Activated CD8-positive, alpha-beta T cell treated with anti-CD3 and anti-CD28 coated beads for 36 hours (primary cell): ENCODE data around the gene RBM15. TPM values are rescaled to one million over a fixed set of nuclear protein-coding genes. Genes with fewer than 3 reads are reported as not detected.

Source experiments
- ATAC-seq: fragments of 200-7000 bp; cut with Tn5 transposase; one replicate; pipeline ENCODE4 v1.10.0; 2021; ENCODE audit warnings: mild to moderate bottlenecking, moderate library complexity
- CTCF ChIA-PET: fragments of 350-600 bp; sonication (Branson Sonifier 250); formaldehyde crosslinking; loops from one replicate; lab custom pipeline; 2021; ENCODE audit warnings: antibody characterized with exemption; lab: Charles Lee
- POLR2A ChIA-PET: fragments of 350-600 bp; sonication (Branson Sonifier 250); formaldehyde crosslinking; loops from one replicate; lab custom pipeline; 2021; ENCODE audit warnings: antibody characterized with exemption; lab: Charles Lee
- DNase-seq: peaks from one replicate; pipeline ENCODE4 v3.0.0-alpha.2; 2020
- H3K27ac Mint-ChIP-seq: one replicate; pipeline ENCODE4 v1.8.0; 2021; ENCODE audit warnings: mild to moderate bottlenecking, mixed read lengths
- H3K27me3 Mint-ChIP-seq: one replicate; pipeline ENCODE4 v1.8.0; 2021; ENCODE audit warnings: mixed read lengths
- H3K36me3 Mint-ChIP-seq: one replicate; pipeline ENCODE4 v1.8.0; 2021; ENCODE audit warnings: low read depth, mixed read lengths
- H3K4me1 Mint-ChIP-seq: one replicate; pipeline ENCODE4 v1.8.0; 2021; ENCODE audit warnings: low read depth, mixed read lengths
- H3K4me3 Mint-ChIP-seq: one replicate; pipeline ENCODE4 v1.8.0; 2021; ENCODE audit warnings: mild to moderate bottlenecking, moderate library complexity, mixed read lengths
- H3K9me3 Mint-ChIP-seq: one replicate; pipeline ENCODE4 v1.8.0; 2021; ENCODE audit warnings: mixed read lengths
- CTCF ChIP-seq: fragments of 200-600 bp; IDR thresholded peaks from one replicate; pipeline ENCODE4 v1.8.0; 2022; ENCODE audit warnings: antibody characterized with exemption, mild to moderate bottlenecking
- intact Hi-C: fragments of 100-400 bp; cut with micrococcal nuclease; formaldehyde crosslinking; loops from one replicate; pipeline ENCODE4 v1.10.0; 2022
- total RNA-seq, 2 experiments: library from RNA; stranded (reverse); gene quantifications; one replicate each; pipeline ENCODE4 v1.2.3, GENCODE V29; 2021

The RBM15 gene
- total RNA-seq, 2 experiments from 2014 or later = 70.8 to 72.5 TPM

- Mint-ChIP-seq H3K4me1 (peaks cover 61% of the 10 kb centered on the region), H3K9me3 (no peaks in the 10 kb centered on the region), H3K36me3 (peaks cover 56% of the 10 kb centered on the region), H3K4me3 (no peak overlapping the region), H3K27me3 (no peaks in the 10 kb centered on the region), H3K27ac (peak overlapping the region; percentile 11)
- ATAC-seq = no peak
- DNase-seq = no peak
- POLR2A ChIA-PET = interaction anchor here (1.2 to 5.0 kb wide), 8 partner anchors 8 to 137 kb away, joined by 3 to 47 read pairs (median 4); no protein-coding TSS in a partner anchor
- intact Hi-C loops = no loop called here
- CTCF ChIA-PET = interaction anchor here (0.5 to 12.3 kb wide), 5 partner anchors 8 to 1298 kb away, joined by 3 to 153 read pairs (median 3); partner anchors contain the start of gene KCNC4
- TF ChIP-seq CTCF = no peak
These were observed 2.1 kb downstream of the RBM15 start for GRCh38 chr1:110341146-110341871.

DNA sequence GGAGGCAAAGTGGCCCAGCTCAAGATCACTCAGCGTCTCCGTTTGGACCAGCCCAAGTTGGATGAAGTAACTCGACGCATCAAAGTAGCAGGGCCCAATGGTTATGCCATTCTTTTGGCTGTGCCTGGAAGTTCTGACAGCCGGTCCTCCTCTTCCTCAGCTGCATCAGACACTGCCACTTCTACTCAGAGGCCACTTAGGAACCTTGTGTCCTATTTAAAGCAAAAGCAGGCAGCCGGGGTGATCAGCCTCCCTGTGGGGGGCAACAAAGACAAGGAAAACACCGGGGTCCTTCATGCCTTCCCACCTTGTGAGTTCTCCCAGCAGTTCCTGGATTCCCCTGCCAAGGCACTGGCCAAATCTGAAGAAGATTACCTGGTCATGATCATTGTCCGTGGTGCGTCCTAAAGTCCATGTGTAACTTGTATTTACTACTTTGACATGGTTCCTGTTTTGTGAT lies 2.7 kb downstream of the RBM15 start:
- peaks cover 61% of the 10 kb centered on the region for H3K4me1 Mint-ChIP-seq

GRCh38 chr1:110343249-110343648 lies 4.1 kb downstream of the RBM15 start:
- POLR2A ChIA-PET = no interaction called here
- Mint-ChIP-seq H3K4me1 (peaks cover 73% of the 10 kb centered on the region), H3K27ac (peak overlapping the region; percentile 81), H3K4me3 (no peak overlapping the region), H3K9me3 (no peaks in the 10 kb centered on the region), H3K36me3 (peaks cover 74% of the 10 kb centered on the region), H3K27me3 (no peaks in the 10 kb centered on the region)
- TF ChIP-seq CTCF = no peak
- CTCF ChIA-PET = interaction anchor here (0.9 to 12.3 kb wide), 3 partner anchors 17 to 146 kb away, joined by 3 to 153 read pairs (median 3); partner anchors contain the start of gene KCNC4
- DNase-seq = no peak
- ATAC-seq = no peak
- intact Hi-C loops = no loop called here

More for the DNA sequence above, 2.7 kb downstream of the RBM15 start:
- DNase-seq = no peak
- H3K36me3 Mint-ChIP-seq = peaks cover 62% of the 10 kb centered on the region
- no peak overlapping the region for H3K4me3 Mint-ChIP-seq
- TF ChIP-seq CTCF = no peak
- ChIA-PET CTCF (interaction anchor here (0.7 to 12.3 kb wide), 4 partner anchors 10 to 145 kb away, joined by 3 to 153 read pairs (median 3); partner anchors contain the start of gene KCNC4), POLR2A (interaction anchor here (1.3 to 5.0 kb wide), 4 partner anchors 9 to 138 kb away, joined by 3 to 17 read pairs (median 4); no protein-coding TSS in a partner anchor)
- intact Hi-C loops = no loop called here
- no peaks in the 10 kb centered on the region for H3K9me3 Mint-ChIP-seq
- H3K27me3 Mint-ChIP-seq = no peaks in the 10 kb centered on the region
- ATAC-seq = no peak
- H3K27ac Mint-ChIP-seq = no peak overlapping the region

DNA sequence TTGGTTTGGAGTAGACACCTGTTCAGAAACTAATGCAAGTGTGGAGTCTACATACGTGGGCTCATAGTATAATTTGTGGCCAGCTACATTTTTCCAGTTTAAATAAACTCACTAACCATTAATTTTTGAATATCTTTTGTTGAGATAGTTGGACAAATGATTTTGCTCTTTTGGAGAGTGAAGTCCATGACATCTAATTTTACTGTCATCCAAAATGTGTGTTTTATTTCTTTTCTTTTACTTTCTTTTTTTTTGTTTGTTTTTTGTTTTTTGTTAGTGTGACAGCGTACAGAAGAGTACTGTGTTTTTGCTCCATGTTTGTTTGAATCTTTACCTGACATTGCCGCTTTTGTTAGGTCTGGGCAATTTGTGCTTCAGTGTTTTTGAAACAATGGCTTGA lies 5.0 kb downstream of the RBM15 start:
- Mint-ChIP-seq H3K36me3 (peaks cover 79% of the 10 kb centered on the region), H3K27me3 (no peaks in the 10 kb centered on the region), H3K9me3 (no peaks in the 10 kb centered on the region), H3K4me3 (no peak overlapping the region), H3K27ac (peak overlapping the region; percentile 81), H3K4me1 (peaks cover 82% of the 10 kb centered on the region)
- ChIA-PET CTCF (interaction anchor here (0.9 to 12.3 kb wide), 3 partner anchors 31 to 152 kb away, joined by 3 to 153 read pairs (median 8); partner anchors contain the start of gene KCNC4), POLR2A (interaction anchor here (0.7 kb wide), 1 partner anchor 680 kb away, joined by 3 read pairs; no protein-coding TSS in a partner anchor)
- TF ChIP-seq CTCF = no peak
- DNase-seq (no peak), ATAC-seq (no peak)
- intact Hi-C loops = no loop called here

GRCh38 chr1:110345480-110345879 lies 6.3 kb downstream of the RBM15 start:
- ATAC-seq = no peak
- peak overlapping the region; percentile 19 for H3K4me3 Mint-ChIP-seq

More at GRCh38 chr1:110345480-110345879, 6.3 kb downstream of the RBM15 start:
- intact Hi-C loops = no loop called here
- no peak for TF ChIP-seq CTCF
- ChIA-PET CTCF (interaction anchor here (1.4 to 1.5 kb wide), 2 partner anchors 33 to 138 kb away, joined by 3 to 4 read pairs; no protein-coding TSS in a partner anchor), POLR2A (no interaction called here)
- Mint-ChIP-seq H3K27me3 (no peaks in the 10 kb centered on the region), H3K36me3 (peaks cover 80% of the 10 kb centered on the region), H3K27ac (no peak overlapping the region), H3K4me1 (peaks cover 88% of the 10 kb centered on the region), H3K9me3 (no peaks in the 10 kb centered on the region)
- no peak for DNase-seq
